Keratinocyte (primary cell): ENCODE results near the gene CCNG2. TPM values are rescaled to one million over a fixed set of nuclear protein-coding genes. Genes with fewer than 3 reads are reported as not detected.

ENCODE experiments used
- DNase-seq: peaks from one replicate; pipeline ENCODE4 v3.0.0-alpha.2; 2011; ENCODE audit warnings: low read depth, missing footprints, low spot score
- FAIRE-seq: peaks from 2 replicates; lab custom pipeline; 2011; peaks lifted over from hg19 to GRCh38; lab: Jason Lieb, UNC
- H2AFZ ChIP-seq: 2 replicates; pipeline ENCODE4 v1.6.0; 2012; ENCODE audit warnings: low read length, control low read depth, inconsistent platforms; ENCODE audit not compliant: control insufficient read depth
- H3K27ac ChIP-seq: 2 replicates; pipeline ENCODE4 v1.5.1; 2011; ENCODE audit warnings: low read length; ENCODE audit not compliant: control insufficient read depth, insufficient read depth
- H3K27me3 ChIP-seq: 3 replicates; pipeline ENCODE4 v1.6.0; 2011; ENCODE audit warnings: low read length; ENCODE audit not compliant: control insufficient read depth, insufficient read depth; ENCODE audit errors: extremely low read depth
- H3K36me3 ChIP-seq, 2 experiments: 2 replicates in 1 of 2; 3 replicates in 1 of 2; pipeline ENCODE4 v1.5.1; 2011; ENCODE audit warnings: low read length in 2 of 2, mild to moderate bottlenecking in 1 of 2; ENCODE audit not compliant: control insufficient read depth in 2 of 2, insufficient read depth in 2 of 2; ENCODE audit errors: extremely low read depth in 1 of 2
- H3K4me1 ChIP-seq: 3 replicates; pipeline ENCODE4 v1.5.1; 2011; ENCODE audit warnings: low read length; ENCODE audit not compliant: control insufficient read depth, insufficient read depth; ENCODE audit errors: extremely low read depth
- H3K4me2 ChIP-seq: 3 replicates; pipeline ENCODE4 v1.6.0; 2011; ENCODE audit warnings: low read depth, low read length; ENCODE audit not compliant: control insufficient read depth, insufficient read depth; ENCODE audit errors: extremely low read depth
- H3K4me3 ChIP-seq, 3 experiments: fragments of 200-600 bp in 1 of 3; sonication (generic) in 1 of 3; 2 replicates in 2 of 3; 3 replicates in 1 of 3; pipeline ENCODE4 v1.5.1; 2011 to 2016; ENCODE audit warnings: low read length in 3 of 3, mild to moderate bottlenecking in 3 of 3, control low read depth in 2 of 3, inconsistent platforms in 1 of 3, low read depth in 1 of 3, mixed read lengths in 1 of 3, mixed run types in 1 of 3, moderate library complexity in 1 of 3; ENCODE audit not compliant: control insufficient read depth in 2 of 3, insufficient read depth in 2 of 3; ENCODE audit errors: extremely low read depth in 1 of 3
- H3K79me2 ChIP-seq: 2 replicates; pipeline ENCODE4 v1.6.0; 2012; ENCODE audit warnings: low read length; ENCODE audit not compliant: control insufficient read depth, insufficient read depth
- H3K9ac ChIP-seq: 3 replicates; pipeline ENCODE4 v1.6.0; 2011; ENCODE audit warnings: low read length; ENCODE audit not compliant: control insufficient read depth, insufficient read depth; ENCODE audit errors: extremely low read depth
- H3K9me1 ChIP-seq: 3 replicates; pipeline ENCODE4 v1.6.0; 2011; ENCODE audit warnings: low read length; ENCODE audit not compliant: control insufficient read depth, insufficient read depth; ENCODE audit errors: extremely low read depth
- H3K9me3 ChIP-seq: 2 replicates; pipeline ENCODE4 v1.5.1; 2012; ENCODE audit warnings: low read depth, low read length; ENCODE audit not compliant: control insufficient read depth
- H4K20me1 ChIP-seq: 3 replicates; pipeline ENCODE4 v1.6.0; 2011; ENCODE audit warnings: low read length; ENCODE audit not compliant: control insufficient read depth, insufficient read depth; ENCODE audit errors: extremely low read depth
- CTCF ChIP-seq, 3 experiments: IDR thresholded peaks in 1 of 3; conservative IDR thresholded peaks in 1 of 3; optimal IDR thresholded peaks in 1 of 3; 2 replicates in 2 of 3; 3 replicates in 1 of 3; pipeline versions ENCODE3 to v1.5.1; 2011; ENCODE audit warnings: low read length in 3 of 3, mild to moderate bottlenecking in 3 of 3, moderate library complexity in 2 of 3, control low read depth in 1 of 3, inconsistent platforms in 1 of 3; ENCODE audit not compliant: insufficient read depth in 2 of 3; ENCODE audit errors: extremely low read depth in 1 of 3
- EZH2 ChIP-seq: IDR thresholded peaks from one replicate; pipeline ENCODE4 v1.6.1; 2012; ENCODE audit warnings: inconsistent platforms, mild to moderate bottlenecking, low read length, moderate library complexity
- dilution Hi-C: fragments of 300-500 bp; cut with MboI; formaldehyde crosslinking; loops from one replicate; pipeline ENCODE4 v1.7.0; 2020; ENCODE audit warnings: low sequenced_read_pairs; ENCODE audit not compliant: extremely low pct_ligation_motif_present
- polyA plus RNA-seq, 5 experiments: library from polyadenylated mRNA; depleted of rRNA in 3 of 5; stranded (reverse) in 3 of 5; stranded (forward) in 1 of 5; unstranded in 1 of 5; fragments of >200 nt; gene quantifications; 1 replicate in 1 of 5; 2 replicates in 3 of 5; 3 replicates in 1 of 5; pipeline versions ENCODE4 v1.2.1 to v1.2.3, GENCODE V29; 2011 to 2012; ENCODE audit warnings: missing spikeins in 2 of 5, low read depth in 1 of 5, low replicate concordance in 1 of 5

CCNG2 gene
- polyA plus RNA-seq, 1 donor (not counting 4 experiments of a cell fraction or from before 2014, with no cell fraction given) = 96.9 TPM

DNA sequence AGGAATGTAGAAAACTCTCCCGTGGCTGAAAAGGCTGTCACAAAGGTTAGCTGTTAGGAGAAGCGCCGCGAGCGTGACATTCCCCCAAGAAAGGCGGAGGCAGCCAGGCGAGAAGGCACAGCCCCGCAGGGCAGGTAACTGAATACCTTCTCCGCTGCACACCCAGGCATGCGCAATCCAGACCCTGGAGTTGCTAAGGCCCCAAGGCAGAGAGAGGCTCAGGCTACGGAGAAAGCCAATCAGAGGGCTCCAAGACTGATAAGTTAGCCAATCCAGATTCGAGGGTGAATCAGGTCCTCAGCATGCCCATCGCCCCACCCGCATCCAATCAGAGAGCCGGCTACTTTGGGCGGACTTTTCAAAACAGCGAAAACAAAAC lies 485 bp upstream of the CCNG2 start:
- Histone ChIP-seq H3K36me3 (peaks cover 2 to 17% of the 10 kb centered on the region in 2 experiments), H3K4me1 (peaks cover 17% of the 10 kb centered on the region), H4K20me1 (no peaks in the 10 kb centered on the region), H3K9me3 (no peaks in the 10 kb centered on the region), H3K9me1 (no peaks in the 10 kb centered on the region), H3K4me2 (peak overlapping the region; percentile 89), H3K79me2 (peaks cover 28% of the 10 kb centered on the region), H3K27ac (peak overlapping the region; percentile 95), H3K4me3 (peak overlapping the region; percentile 87 to 99 (median 91)), H3K9ac (peak overlapping the region; percentile 96), H3K27me3 (no peaks in the 10 kb centered on the region), H2AFZ (peak overlapping the region; percentile 89)
- DNase-seq = peak; percentile 99
- TF ChIP-seq EZH2 = no peak
- no peak for TF ChIP-seq CTCF (optimal IDR thresholded peaks at IDR 0.05 in 1 of 3, IDR thresholded peaks at IDR 0.05 in 1 of 3, conservative IDR thresholded peaks at IDR 0.05 in 1 of 3; ENCODE audit: extremely low read depth in 1 of 3, insufficient read depth in 2 of 3, low read length in 3 of 3)
- FAIRE-seq = peak; percentile 97
- dilution Hi-C loops = no loop called here

DNA sequence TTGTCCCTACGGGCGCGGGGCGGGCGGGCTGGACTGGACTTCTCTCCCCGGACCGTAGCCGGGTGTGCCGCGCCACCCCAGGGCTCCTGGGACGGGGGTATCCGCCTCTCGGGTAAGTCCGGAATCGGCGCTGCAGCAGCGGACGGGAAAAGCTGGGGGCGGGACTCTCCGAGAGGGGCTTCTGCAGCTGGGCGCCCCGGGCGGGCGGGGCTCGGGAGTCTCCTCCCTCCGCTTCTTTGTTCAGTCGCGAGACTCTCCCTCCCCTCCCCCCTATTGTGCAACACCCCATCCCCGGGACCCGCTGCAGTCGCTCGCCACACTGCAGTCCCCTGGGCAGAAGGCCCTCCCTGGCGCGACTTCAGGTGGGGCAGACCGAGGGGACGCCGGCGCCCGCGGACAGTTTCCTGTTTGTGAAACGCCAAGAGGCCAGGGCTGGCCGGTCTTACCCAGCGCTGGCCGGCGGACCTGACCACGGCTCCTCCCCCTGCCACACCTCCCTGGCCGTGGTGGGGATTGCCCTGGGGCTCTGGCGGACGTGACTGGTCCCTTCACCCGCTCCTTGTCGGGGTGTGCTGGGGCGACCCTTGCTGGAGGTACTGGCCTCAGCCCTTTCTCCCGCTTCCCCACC lies 966 bp downstream of the CCNG2 start:
- Histone ChIP-seq H3K4me3 (peak overlapping the region; percentile 87 to 99 (median 91)), H3K27ac (peak overlapping the region; percentile 95), H3K9me1 (no peaks in the 10 kb centered on the region), H3K9ac (peak overlapping the region; percentile 96), H3K79me2 (peaks cover 32% of the 10 kb centered on the region), H4K20me1 (no peaks in the 10 kb centered on the region), H3K4me2 (peak overlapping the region; percentile 96), H3K4me1 (peaks cover 17% of the 10 kb centered on the region), H2AFZ (no peak overlapping the region), H3K27me3 (no peaks in the 10 kb centered on the region), H3K9me3 (no peaks in the 10 kb centered on the region), H3K36me3 (peaks cover 9 to 26% of the 10 kb centered on the region in 2 experiments)
- FAIRE-seq = no peak
- DNase-seq = no peak
- no peak for TF ChIP-seq EZH2
- TF ChIP-seq CTCF (optimal IDR thresholded peaks at IDR 0.05 in 1 of 3, IDR thresholded peaks at IDR 0.05 in 1 of 3, conservative IDR thresholded peaks at IDR 0.05 in 1 of 3; ENCODE audit: extremely low read depth in 1 of 3, insufficient read depth in 2 of 3, low read length in 3 of 3) = peak in 1 of 3 experiments; percentile 27
- dilution Hi-C loops = no loop called here
